Natural killer cell (primary cell): ENCODE results near the gene MX2. TPM values are rescaled to one million over a fixed set of nuclear protein-coding genes. Genes with fewer than 3 reads are reported as not detected.

Experiments used
- ATAC-seq, 3 donors: fragments of 150-1000 bp in 2 of 3; fragments of 200-7000 bp in 1 of 3; cut with Tn5 transposase; 1 replicate in 1 of 3; 2 replicates in 2 of 3; pipeline ENCODE4 v1.10.0; 2021; ENCODE audit warnings: mild to moderate bottlenecking in 2 of 3, moderate library complexity in 2 of 3
- DNase-seq, 2 donors: peaks; one replicate each; pipeline versions ENCODE4 v3.0.0 to v3.0.0-alpha.2; 2013 to 2021; ENCODE audit warnings: mixed read lengths in 1 of 2
- H3K27ac ChIP-seq: one replicate; pipeline ENCODE4 v1.5.1; 2013; ENCODE audit warnings: mild to moderate bottlenecking, low read length
- H3K27me3 ChIP-seq: one replicate; pipeline ENCODE4 v1.6.1; 2013; ENCODE audit warnings: low read length; ENCODE audit not compliant: control insufficient read depth, insufficient read depth
- H3K36me3 ChIP-seq: one replicate; pipeline ENCODE4 v1.6.1; 2013; ENCODE audit warnings: low read length; ENCODE audit not compliant: control insufficient read depth, insufficient read depth
- H3K4me1 ChIP-seq: one replicate; pipeline ENCODE4 v1.6.1; 2013; ENCODE audit warnings: low read length; ENCODE audit not compliant: control insufficient read depth, insufficient read depth
- H3K4me3 ChIP-seq: one replicate; pipeline ENCODE4 v1.5.1; 2013; ENCODE audit warnings: low read length
- H3K9me3 ChIP-seq: one replicate; pipeline ENCODE4 v1.6.1; 2013; ENCODE audit warnings: low read length; ENCODE audit not compliant: control insufficient read depth, insufficient read depth
- H3K27ac Mint-ChIP-seq, 2 donors: one replicate each; pipeline ENCODE4 v1.8.0; 2022; ENCODE audit warnings: mild to moderate bottlenecking in 2 of 2, mixed read lengths in 2 of 2, moderate library complexity in 1 of 2
- H3K27me3 Mint-ChIP-seq, 2 donors: one replicate each; pipeline ENCODE4 v1.8.0; 2022; ENCODE audit warnings: low read depth in 2 of 2, mixed read lengths in 2 of 2
- H3K36me3 Mint-ChIP-seq: one replicate; pipeline ENCODE4 v1.8.0; 2022; ENCODE audit warnings: mixed read lengths
- H3K4me1 Mint-ChIP-seq, 2 donors: one replicate each; pipeline ENCODE4 v1.8.0; 2022; ENCODE audit warnings: mixed read lengths in 2 of 2
- H3K4me3 Mint-ChIP-seq: one replicate; pipeline ENCODE4 v1.8.0; 2022; ENCODE audit warnings: mild to moderate bottlenecking, moderate library complexity, mixed read lengths
- H3K9me3 Mint-ChIP-seq, 2 donors: one replicate each; pipeline ENCODE4 v1.8.0; 2022; ENCODE audit warnings: mixed read lengths in 2 of 2
- WGBS: methylation state at CpG from one replicate; pipeline ENCODE4 v1.1.7; 2013; ENCODE audit warnings: missing lambda C conversion rate; ENCODE audit not compliant: insufficient coverage; 5-methylcytosine and 5-hydroxymethylcytosine counted together
- intact Hi-C: fragments of 100-400 bp; cut with micrococcal nuclease; formaldehyde crosslinking; loops from one replicate; pipeline ENCODE4 v1.14.2; 2022
- total RNA-seq, 4 donors: library from RNA; stranded (reverse); fragments of 120-200 nt in 1 of 4; gene quantifications; one replicate each; pipeline versions ENCODE4 v1.2.3 to v1.2.4, GENCODE V29; 2013 to 2022
- TF ChIP-seq, protein P1 (sequence below): fragments of 200-600 bp; IDR thresholded peaks from one replicate; pipeline ENCODE4 v1.8.0; 2022; ENCODE audit warnings: antibody characterized with exemption

Gene MX2
- total RNA-seq, 3 donors from 2014 or later (not counting 1 experiment from before 2014, with no cell fraction given): 37.9 to 73.9 (median 42.6) TPM

GRCh38 chr21:41429305-41429704 is 67.5 kb downstream of the MX2 start:
- peaks cover 24% of the 10 kb centered on the region for H3K36me3 ChIP-seq

GRCh38 chr21:41429925-41430491 is 68.2 kb downstream of the MX2 start:
- peaks cover 13% of the 10 kb centered on the region for H3K4me1 ChIP-seq
- H3K36me3 ChIP-seq: peaks cover 30% of the 10 kb centered on the region
- no peak for DNase-seq
- TF ChIP-seq, protein P1, sequence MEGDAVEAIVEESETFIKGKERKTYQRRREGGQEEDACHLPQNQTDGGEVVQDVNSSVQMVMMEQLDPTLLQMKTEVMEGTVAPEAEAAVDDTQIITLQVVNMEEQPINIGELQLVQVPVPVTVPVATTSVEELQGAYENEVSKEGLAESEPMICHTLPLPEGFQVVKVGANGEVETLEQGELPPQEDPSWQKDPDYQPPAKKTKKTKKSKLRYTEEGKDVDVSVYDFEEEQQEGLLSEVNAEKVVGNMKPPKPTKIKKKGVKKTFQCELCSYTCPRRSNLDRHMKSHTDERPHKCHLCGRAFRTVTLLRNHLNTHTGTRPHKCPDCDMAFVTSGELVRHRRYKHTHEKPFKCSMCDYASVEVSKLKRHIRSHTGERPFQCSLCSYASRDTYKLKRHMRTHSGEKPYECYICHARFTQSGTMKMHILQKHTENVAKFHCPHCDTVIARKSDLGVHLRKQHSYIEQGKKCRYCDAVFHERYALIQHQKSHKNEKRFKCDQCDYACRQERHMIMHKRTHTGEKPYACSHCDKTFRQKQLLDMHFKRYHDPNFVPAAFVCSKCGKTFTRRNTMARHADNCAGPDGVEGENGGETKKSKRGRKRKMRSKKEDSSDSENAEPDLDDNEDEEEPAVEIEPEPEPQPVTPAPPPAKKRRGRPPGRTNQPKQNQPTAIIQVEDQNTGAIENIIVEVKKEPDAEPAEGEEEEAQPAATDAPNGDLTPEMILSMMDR: no peak
- H3K36me3 Mint-ChIP-seq: peaks cover 10% of the 10 kb centered on the region
- no peaks in the 10 kb centered on the region for H3K27me3 ChIP-seq
- H3K27ac Mint-ChIP-seq: no peak overlapping the region
- intact Hi-C loops: no loop called here
- peaks cover 0 to 3% of the 10 kb centered on the region in 2 donors for H3K9me3 Mint-ChIP-seq
- H3K27ac ChIP-seq: no peak overlapping the region
- no peak overlapping the region for H3K4me3 Mint-ChIP-seq
- 93% methylated on average over 8 of the region's 9 CpGs for WGBS
- H3K27me3 Mint-ChIP-seq: no peaks in the 10 kb centered on the region
- ATAC-seq: no peak
- H3K4me3 ChIP-seq: no peak overlapping the region
- H3K4me1 Mint-ChIP-seq: peaks cover 12 to 15% of the 10 kb centered on the region in 2 donors
- H3K9me3 ChIP-seq: no peaks in the 10 kb centered on the region

More at GRCh38 chr21:41429305-41429704, 67.5 kb downstream of the MX2 start:
- 98% methylated on average over 3 of the region's 3 CpGs for WGBS
- H3K4me3 ChIP-seq: no peak overlapping the region
- Mint-ChIP-seq H3K36me3 (peaks cover 3% of the 10 kb centered on the region), H3K4me1 (peaks cover 12 to 15% of the 10 kb centered on the region in 2 donors), H3K27ac (no peak overlapping the region), H3K27me3 (no peaks in the 10 kb centered on the region), H3K9me3 (no peaks in the 10 kb centered on the region), H3K4me3 (no peak overlapping the region)
- DNase-seq (no peak), ATAC-seq (no peak)
- intact Hi-C loops: no loop called here
- TF ChIP-seq, protein P1: no peak
- no peak overlapping the region for H3K27ac ChIP-seq
- no peaks in the 10 kb centered on the region for H3K27me3 ChIP-seq
- no peaks in the 10 kb centered on the region for H3K9me3 ChIP-seq
- H3K4me1 ChIP-seq: peaks cover 13% of the 10 kb centered on the region

DNA sequence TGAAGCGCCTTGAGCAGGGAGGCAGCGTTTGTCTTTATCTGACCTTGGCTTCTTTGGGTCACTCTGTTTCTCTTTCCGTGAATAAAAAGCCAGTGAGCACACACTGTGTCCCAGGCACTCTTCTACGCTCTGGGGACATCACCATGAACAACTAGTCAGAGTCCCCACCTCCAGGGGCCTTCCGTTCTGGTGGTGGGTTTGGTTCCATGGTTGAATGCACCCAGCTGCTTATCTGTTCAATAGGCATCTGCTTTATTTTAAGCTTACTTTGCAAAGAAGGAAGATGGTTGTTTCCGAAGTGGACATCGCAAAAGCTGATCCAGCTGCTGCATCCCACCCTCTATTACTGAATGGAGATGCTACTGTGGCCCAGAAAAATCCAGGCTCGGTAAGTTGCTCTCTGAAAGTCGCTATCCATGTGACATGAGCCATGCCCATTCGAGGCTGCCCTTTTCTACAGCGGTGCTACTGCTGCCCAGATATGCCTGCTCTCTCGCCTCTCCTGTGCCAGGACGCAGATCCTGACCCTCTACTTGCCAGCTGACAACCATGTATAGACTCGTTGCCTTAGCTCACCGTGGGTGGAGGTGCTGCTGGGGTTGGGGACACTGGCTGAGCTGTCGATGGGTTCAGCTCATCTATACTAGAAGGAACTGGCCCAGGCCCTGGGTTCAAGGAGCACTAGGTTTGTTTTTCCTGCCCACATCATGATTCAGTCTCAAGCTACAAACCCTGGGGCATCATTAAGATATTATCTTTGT is 70.1 kb downstream of the MX2 start:
- H3K27me3 ChIP-seq: no peaks in the 10 kb centered on the region
- ATAC-seq (no peak), DNase-seq (no peak)
- H3K4me1 Mint-ChIP-seq: peaks cover 0 to 11% of the 10 kb centered on the region in 2 donors
- no peak overlapping the region for H3K4me3 ChIP-seq
- intact Hi-C loops: no loop called here
- WGBS: 83% methylated on average over 16 of the region's 16 CpGs
- no peak overlapping the region for H3K27ac Mint-ChIP-seq
- H3K27ac ChIP-seq: no peak overlapping the region
- H3K9me3 Mint-ChIP-seq: peaks cover 0 to 3% of the 10 kb centered on the region in 2 donors
- peaks cover 45% of the 10 kb centered on the region for H3K36me3 ChIP-seq
- peaks cover 26% of the 10 kb centered on the region for H3K36me3 Mint-ChIP-seq
- TF ChIP-seq, protein P1: no peak
- H3K4me3 Mint-ChIP-seq: no peak overlapping the region
- peaks cover 2% of the 10 kb centered on the region for H3K4me1 ChIP-seq
- no peaks in the 10 kb centered on the region for H3K27me3 Mint-ChIP-seq
- H3K9me3 ChIP-seq: no peaks in the 10 kb centered on the region
